ENCODE data around the gene WDR76.

DNA sequence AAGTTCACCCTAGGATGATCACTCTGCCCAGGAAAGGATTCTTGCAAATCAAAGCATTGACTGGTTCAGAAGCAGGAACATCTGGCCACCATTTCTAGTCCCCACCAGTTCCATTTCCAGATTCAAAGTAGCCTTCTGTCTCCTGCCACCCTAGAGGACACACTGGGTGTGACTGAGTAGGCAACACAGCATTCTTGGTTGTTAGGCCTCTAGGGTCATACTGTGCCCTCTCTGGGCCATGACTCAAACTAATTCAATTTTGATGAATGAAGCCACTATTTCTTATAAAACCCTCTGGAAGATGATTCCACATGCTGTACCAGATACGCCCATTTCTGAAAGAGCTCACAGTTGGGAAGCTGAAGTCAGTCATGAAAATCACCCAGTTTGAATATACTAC lies 69.7 kb downstream of the WDR76 start:
- TF ChIP-seq, protein P1, sequence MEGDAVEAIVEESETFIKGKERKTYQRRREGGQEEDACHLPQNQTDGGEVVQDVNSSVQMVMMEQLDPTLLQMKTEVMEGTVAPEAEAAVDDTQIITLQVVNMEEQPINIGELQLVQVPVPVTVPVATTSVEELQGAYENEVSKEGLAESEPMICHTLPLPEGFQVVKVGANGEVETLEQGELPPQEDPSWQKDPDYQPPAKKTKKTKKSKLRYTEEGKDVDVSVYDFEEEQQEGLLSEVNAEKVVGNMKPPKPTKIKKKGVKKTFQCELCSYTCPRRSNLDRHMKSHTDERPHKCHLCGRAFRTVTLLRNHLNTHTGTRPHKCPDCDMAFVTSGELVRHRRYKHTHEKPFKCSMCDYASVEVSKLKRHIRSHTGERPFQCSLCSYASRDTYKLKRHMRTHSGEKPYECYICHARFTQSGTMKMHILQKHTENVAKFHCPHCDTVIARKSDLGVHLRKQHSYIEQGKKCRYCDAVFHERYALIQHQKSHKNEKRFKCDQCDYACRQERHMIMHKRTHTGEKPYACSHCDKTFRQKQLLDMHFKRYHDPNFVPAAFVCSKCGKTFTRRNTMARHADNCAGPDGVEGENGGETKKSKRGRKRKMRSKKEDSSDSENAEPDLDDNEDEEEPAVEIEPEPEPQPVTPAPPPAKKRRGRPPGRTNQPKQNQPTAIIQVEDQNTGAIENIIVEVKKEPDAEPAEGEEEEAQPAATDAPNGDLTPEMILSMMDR (IDR thresholded peaks at IDR 0.05): no peak
- TF ChIP-seq POLR2A (IDR thresholded peaks at IDR 0.05; ENCODE audit: low read depth): no peak
- no peak for TF ChIP-seq EP300 (IDR thresholded peaks at IDR 0.05)
- no peak for TF ChIP-seq POLR2AphosphoS5 (IDR thresholded peaks at IDR 0.05)

Data from esophagus muscularis mucosa (tissue), 4 donors.